DND-41 (cell line): Measurements from ENCODE around the gene DUXB.

Experiments
- ATAC-seq: fragments of 200-7000 bp; cut with Tn5 transposase; 3 replicates; pipeline ENCODE4 v1.9.1; 2021; ENCODE audit warnings: low read depth; ENCODE audit not compliant: insufficient read depth
- DNase-seq: peaks from one replicate; pipeline ENCODE4 v3.0.0-alpha.2; 2020
- H2AFZ ChIP-seq: 2 replicates; pipeline ENCODE4 v1.6.0; 2012; ENCODE audit warnings: low read depth, low read length
- H3K27ac ChIP-seq: 2 replicates; pipeline ENCODE4 v1.5.1; 2012; ENCODE audit warnings: low read length, inconsistent platforms
- H3K27me3 ChIP-seq: fragments of 200-600 bp; sonication (generic); 2 replicates; pipeline ENCODE4 v1.6.0; 2012; ENCODE audit warnings: low read length, mild to moderate bottlenecking, inconsistent platforms; ENCODE audit not compliant: insufficient read depth, poor library complexity
- H3K36me3 ChIP-seq: 2 replicates; pipeline ENCODE4 v1.5.1; 2012; ENCODE audit warnings: low read length, inconsistent platforms; ENCODE audit not compliant: insufficient read depth
- H3K4me1 ChIP-seq: 2 replicates; pipeline ENCODE4 v1.5.1; 2012; ENCODE audit warnings: mild to moderate bottlenecking, low read length; ENCODE audit not compliant: insufficient read depth
- H3K4me2 ChIP-seq: 2 replicates; pipeline ENCODE4 v1.6.0; 2012; ENCODE audit warnings: mild to moderate bottlenecking, moderate library complexity, low read length, inconsistent platforms; ENCODE audit not compliant: insufficient read depth
- H3K4me3 ChIP-seq, 2 experiments: fragments of 200-600 bp in 1 of 2; shearing (Covaris generic) in 1 of 2; 2 replicates each; pipeline ENCODE4 v1.5.1; 2012 to 2016; ENCODE audit warnings: inconsistent platforms in 2 of 2, low read length in 2 of 2, mild to moderate bottlenecking in 2 of 2, low read depth in 1 of 2, moderate library complexity in 1 of 2
- H3K79me2 ChIP-seq: 2 replicates; pipeline ENCODE4 v1.6.0; 2012; ENCODE audit warnings: low read length, inconsistent platforms; ENCODE audit not compliant: insufficient read depth
- H3K9ac ChIP-seq: 2 replicates; pipeline ENCODE4 v1.6.0; 2012; ENCODE audit warnings: low read depth, mild to moderate bottlenecking, inconsistent platforms, low read length, moderate library complexity
- H3K9me3 ChIP-seq: 2 replicates; pipeline ENCODE4 v1.5.1; 2012; ENCODE audit warnings: low read length, moderate library complexity, mild to moderate bottlenecking, inconsistent platforms; ENCODE audit not compliant: insufficient read depth, severe bottlenecking
- H4K20me1 ChIP-seq: 2 replicates; pipeline ENCODE4 v1.6.0; 2012; ENCODE audit warnings: low read length; ENCODE audit not compliant: insufficient read depth
- CTCF ChIP-seq: IDR thresholded peaks from 2 replicates; pipeline ENCODE4 v1.5.1; 2012; ENCODE audit warnings: borderline replicate concordance, low read length, moderate library complexity, mild to moderate bottlenecking; ENCODE audit not compliant: poor library complexity, severe bottlenecking; ENCODE audit errors: extremely low read depth
- EZH2 ChIP-seq: IDR thresholded peaks from 3 replicates; pipeline ENCODE4 v1.6.1; 2012; ENCODE audit warnings: borderline replicate concordance, low read depth, mild to moderate bottlenecking, moderate library complexity, low read length, inconsistent platforms; ENCODE audit not compliant: severe bottlenecking

Gene DUXB

GRCh38 chr16:75701361-75701760 lies at the start of gene DUXB:
DUXB (minus strand) TSS chr16:75701461; CDS start chr16:75701418, 43 bp downstream.
- no peak within 1 kb of the TSS for H3K9ac ChIP-seq
- H2AFZ ChIP-seq, result no peak within 1 kb of the TSS
- no peak within 1 kb of the TSS for H3K4me3 ChIP-seq
- no peak for TF ChIP-seq EZH2
- no peak for TF ChIP-seq CTCF
- no peaks in the 10 kb centered on the region for H4K20me1 ChIP-seq
- DNase-seq, result no peak
- H3K36me3 ChIP-seq, result no peaks in the 10 kb centered on the region
- H3K27ac ChIP-seq, result no peak within 1 kb of the TSS
- H3K9me3 ChIP-seq, result no peaks in the 10 kb centered on the region
- H3K4me2 ChIP-seq, result no peak within 1 kb of the TSS
- ATAC-seq, result no peak
- no peaks in the 10 kb centered on the region for H3K27me3 ChIP-seq
- H3K79me2 ChIP-seq, result no peaks in the 10 kb centered on the region
- no peaks in the 10 kb centered on the region for H3K4me1 ChIP-seq

GRCh38 chr16:75750528-75750927 lies 49.3 kb upstream of the DUXB start:
- Histone ChIP-seq H3K4me1 (no peaks in the 10 kb centered on the region), H3K4me2 (no peak overlapping the region), H3K4me3 (no peak overlapping the region), H4K20me1 (no peaks in the 10 kb centered on the region), H2AFZ (no peak overlapping the region), H3K27ac (no peak overlapping the region), H3K9ac (no peak overlapping the region), H3K79me2 (no peaks in the 10 kb centered on the region), H3K9me3 (peaks cover 3% of the 10 kb centered on the region), H3K36me3 (no peaks in the 10 kb centered on the region), H3K27me3 (no peaks in the 10 kb centered on the region)
- DNase-seq (no peak), ATAC-seq (no peak)
- TF ChIP-seq EZH2, result no peak
- no peak for TF ChIP-seq CTCF

- Histone ChIP-seq H3K36me3 (no peaks in the 10 kb centered on the region), H3K4me3 (no peak overlapping the region), H2AFZ (no peak overlapping the region), H3K9me3 (peaks cover 13% of the 10 kb centered on the region), H3K4me1 (no peaks in the 10 kb centered on the region), H4K20me1 (no peaks in the 10 kb centered on the region), H3K4me2 (no peak overlapping the region), H3K9ac (no peak overlapping the region), H3K27me3 (no peaks in the 10 kb centered on the region), H3K27ac (no peak overlapping the region), H3K79me2 (no peaks in the 10 kb centered on the region)
- DNase-seq, result no peak
- no peak for ATAC-seq
- no peak for TF ChIP-seq CTCF
- TF ChIP-seq EZH2, result no peak
Measured at GRCh38 chr16:75746359-75746758, 45.1 kb upstream of the DUXB start.

DNA sequence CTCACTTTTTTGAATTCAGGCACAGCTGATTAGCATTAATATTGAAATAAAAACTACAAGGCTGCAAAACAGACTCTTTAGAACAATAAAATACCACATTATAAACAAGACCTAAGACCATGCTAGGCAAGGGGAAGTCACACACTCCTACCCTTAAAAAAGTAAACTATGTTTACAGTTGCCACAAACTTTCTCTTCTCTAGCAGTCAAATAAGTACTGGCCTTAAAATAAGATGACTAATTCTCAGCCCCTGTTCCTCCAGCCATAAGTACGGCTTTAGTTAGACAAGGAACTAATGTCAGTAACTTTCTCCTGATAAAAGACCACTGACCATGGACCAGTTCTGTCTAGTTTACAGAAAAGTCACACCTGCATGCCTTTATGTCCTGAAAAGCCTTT lies 44.6 kb upstream of the DUXB start:
- H3K27me3 ChIP-seq, result no peaks in the 10 kb centered on the region
- no peaks in the 10 kb centered on the region for H3K36me3 ChIP-seq
- TF ChIP-seq CTCF (no peak), EZH2 (no peak)
- H3K9me3 ChIP-seq, result peaks cover 16% of the 10 kb centered on the region
- H3K4me2 ChIP-seq, result no peak overlapping the region
- no peaks in the 10 kb centered on the region for H4K20me1 ChIP-seq
- H3K4me3 ChIP-seq, result no peak overlapping the region
- no peak overlapping the region for H2AFZ ChIP-seq
- no peak overlapping the region for H3K9ac ChIP-seq
- H3K4me1 ChIP-seq, result no peaks in the 10 kb centered on the region
- no peaks in the 10 kb centered on the region for H3K79me2 ChIP-seq
- ATAC-seq, result no peak
- no peak for DNase-seq
- H3K27ac ChIP-seq, result no peak overlapping the region
